ENCODE results near the gene MRM2.

The MRM2 gene

DNA sequence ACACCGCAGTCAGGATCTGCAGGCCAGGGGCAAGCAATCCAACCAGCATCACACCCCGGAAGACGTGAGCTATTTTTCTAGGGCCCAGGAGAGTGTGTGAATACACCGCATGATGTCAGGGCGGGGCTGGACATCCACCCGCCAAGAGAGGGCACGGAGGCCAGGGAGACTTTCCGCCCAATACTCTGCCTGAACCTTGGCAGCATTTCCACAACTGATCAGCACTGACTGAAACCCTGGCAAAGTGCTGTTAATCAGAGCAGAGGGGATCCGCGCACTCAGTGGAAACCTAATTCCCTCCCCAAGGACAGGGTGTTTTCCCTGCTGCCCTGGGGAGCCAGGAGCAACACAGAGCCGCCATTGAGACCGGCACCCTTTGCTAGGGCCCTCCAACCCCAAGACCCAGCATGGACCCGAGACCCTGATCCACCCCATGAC, 17.5 kb downstream of the MRM2 start:
- TF ChIP-seq BACH2 (CRISPR knock-in tag; IDR thresholded peaks at IDR 0.05; ENCODE audit: borderline replicate concordance) (no peak), CREB5 (CRISPR knock-in tag; IDR thresholded peaks at IDR 0.05; ENCODE audit: low read depth) (no peak), ISL1 (CRISPR knock-in tag; IDR thresholded peaks at IDR 0.05) (no peak), ARNTL (CRISPR knock-in tag; IDR thresholded peaks at IDR 0.05; ENCODE audit: borderline replicate concordance, low read depth) (no peak), ESRRG (CRISPR knock-in tag; IDR thresholded peaks at IDR 0.05) (no peak), OSR1 (CRISPR knock-in tag; IDR thresholded peaks at IDR 0.05) (no peak), SNAI2 (CRISPR knock-in tag; IDR thresholded peaks at IDR 0.05) (no peak), GLIS3 (CRISPR knock-in tag; IDR thresholded peaks at IDR 0.05) (no peak), CSRNP3 (CRISPR knock-in tag; IDR thresholded peaks at IDR 0.05) (no peak), RARB (CRISPR knock-in tag; IDR thresholded peaks at IDR 0.05) (no peak), ZC3H10 (CRISPR knock-in tag; IDR thresholded peaks at IDR 0.05) (no peak), ZNF565 (CRISPR knock-in tag; conservative IDR thresholded peaks at IDR 0.05; ENCODE audit: low read depth) (no peak)
- TF ChIP-seq, protein P1, sequence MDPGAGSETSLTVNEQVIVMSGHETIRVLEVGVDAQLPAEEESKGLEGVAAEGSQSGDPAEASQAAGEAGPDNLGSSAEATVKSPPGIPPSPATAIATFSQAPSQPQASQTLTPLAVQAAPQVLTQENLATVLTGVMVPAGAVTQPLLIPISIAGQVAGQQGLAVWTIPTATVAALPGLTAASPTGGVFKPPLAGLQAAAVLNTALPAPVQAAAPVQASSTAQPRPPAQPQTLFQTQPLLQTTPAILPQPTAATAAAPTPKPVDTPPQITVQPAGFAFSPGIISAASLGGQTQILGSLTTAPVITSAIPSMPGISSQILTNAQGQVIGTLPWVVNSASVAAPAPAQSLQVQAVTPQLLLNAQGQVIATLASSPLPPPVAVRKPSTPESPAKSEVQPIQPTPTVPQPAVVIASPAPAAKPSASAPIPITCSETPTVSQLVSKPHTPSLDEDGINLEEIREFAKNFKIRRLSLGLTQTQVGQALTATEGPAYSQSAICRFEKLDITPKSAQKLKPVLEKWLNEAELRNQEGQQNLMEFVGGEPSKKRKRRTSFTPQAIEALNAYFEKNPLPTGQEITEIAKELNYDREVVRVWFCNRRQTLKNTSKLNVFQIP (CRISPR knock-in tag; IDR thresholded peaks at IDR 0.05; ENCODE audit: borderline replicate concordance, low read depth): no peak
- TF ChIP-seq, protein P2, sequence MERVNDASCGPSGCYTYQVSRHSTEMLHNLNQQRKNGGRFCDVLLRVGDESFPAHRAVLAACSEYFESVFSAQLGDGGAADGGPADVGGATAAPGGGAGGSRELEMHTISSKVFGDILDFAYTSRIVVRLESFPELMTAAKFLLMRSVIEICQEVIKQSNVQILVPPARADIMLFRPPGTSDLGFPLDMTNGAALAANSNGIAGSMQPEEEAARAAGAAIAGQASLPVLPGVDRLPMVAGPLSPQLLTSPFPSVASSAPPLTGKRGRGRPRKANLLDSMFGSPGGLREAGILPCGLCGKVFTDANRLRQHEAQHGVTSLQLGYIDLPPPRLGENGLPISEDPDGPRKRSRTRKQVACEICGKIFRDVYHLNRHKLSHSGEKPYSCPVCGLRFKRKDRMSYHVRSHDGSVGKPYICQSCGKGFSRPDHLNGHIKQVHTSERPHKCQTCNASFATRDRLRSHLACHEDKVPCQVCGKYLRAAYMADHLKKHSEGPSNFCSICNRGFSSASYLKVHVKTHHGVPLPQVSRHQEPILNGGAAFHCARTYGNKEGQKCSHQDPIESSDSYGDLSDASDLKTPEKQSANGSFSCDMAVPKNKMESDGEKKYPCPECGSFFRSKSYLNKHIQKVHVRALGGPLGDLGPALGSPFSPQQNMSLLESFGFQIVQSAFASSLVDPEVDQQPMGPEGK (CRISPR knock-in tag; IDR thresholded peaks at IDR 0.05; ENCODE audit: borderline replicate concordance): no peak

DNA sequence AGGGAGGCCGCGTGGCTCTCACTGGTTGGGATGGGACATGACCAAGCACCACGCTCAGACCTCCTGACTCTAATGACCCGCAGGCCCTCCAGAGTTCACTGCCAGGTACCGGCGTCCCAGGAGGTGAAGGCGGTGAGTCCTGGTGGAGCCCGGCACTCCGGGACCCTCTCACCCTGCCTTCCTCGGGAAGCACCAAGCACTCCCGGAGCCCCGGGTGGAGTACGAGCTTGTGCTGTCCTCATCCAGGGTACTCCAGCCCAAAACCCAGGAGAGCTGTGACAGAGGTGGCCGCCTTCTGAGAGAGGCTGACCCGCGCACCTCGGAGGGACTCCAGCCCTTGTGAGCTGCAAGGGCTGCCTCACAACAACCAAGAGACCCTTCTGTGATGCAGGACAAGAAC, 18.7 kb downstream of the MRM2 start:
- ATAC-seq: no peak
- TF ChIP-seq ZNF565 (CRISPR knock-in tag; conservative IDR thresholded peaks at IDR 0.05; ENCODE audit: low read depth) (no peak), ISL1 (CRISPR knock-in tag; IDR thresholded peaks at IDR 0.05) (no peak), ZNF8 (CRISPR knock-in tag; IDR thresholded peaks at IDR 0.05) (no peak), ZC3H10 (CRISPR knock-in tag; IDR thresholded peaks at IDR 0.05) (no peak), ARNTL (CRISPR knock-in tag; IDR thresholded peaks at IDR 0.05; ENCODE audit: borderline replicate concordance, low read depth) (no peak)

More for the DNA sequence above, 17.5 kb downstream of the MRM2 start:
- ATAC-seq: no peak

DNA sequence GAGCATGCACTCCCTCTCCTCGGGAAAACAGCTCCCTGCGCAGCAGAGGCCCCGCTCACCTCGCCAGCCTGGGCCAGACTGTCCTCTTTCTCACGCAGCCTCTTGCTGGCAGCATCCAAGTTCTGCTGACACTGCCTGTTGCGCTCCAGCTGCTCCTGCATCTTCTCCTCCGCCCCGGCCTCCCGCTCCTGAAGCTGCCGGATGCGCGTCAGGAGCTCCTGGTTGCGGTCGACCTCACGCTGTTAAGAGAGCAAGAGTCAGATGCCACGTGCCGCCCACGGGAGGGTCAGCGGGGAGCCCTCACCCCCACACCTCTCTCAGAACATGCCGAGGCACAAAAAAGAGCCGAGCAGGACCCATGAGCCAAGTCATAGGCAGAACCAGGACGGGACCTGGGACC, 19.5 kb downstream of the MRM2 start:
- TF ChIP-seq TCF4 (CRISPR knock-in tag; IDR thresholded peaks at IDR 0.05; ENCODE audit: borderline replicate concordance) (no peak), BACH2 (CRISPR knock-in tag; IDR thresholded peaks at IDR 0.05; ENCODE audit: borderline replicate concordance) (no peak), GLIS3 (CRISPR knock-in tag; IDR thresholded peaks at IDR 0.05) (no peak), OSR1 (CRISPR knock-in tag; IDR thresholded peaks at IDR 0.05) (no peak), ZNF565 (CRISPR knock-in tag; conservative IDR thresholded peaks at IDR 0.05; ENCODE audit: low read depth) (no peak), ESRRG (CRISPR knock-in tag; IDR thresholded peaks at IDR 0.05) (no peak), ZFP30 (CRISPR knock-in tag; IDR thresholded peaks at IDR 0.05) (no peak), ZNF70 (CRISPR knock-in tag; IDR thresholded peaks at IDR 0.05) (no peak), TSHZ2 (CRISPR knock-in tag; IDR thresholded peaks at IDR 0.05) (no peak), CSRNP3 (CRISPR knock-in tag; IDR thresholded peaks at IDR 0.05) (no peak), ZFP3 (CRISPR knock-in tag; IDR thresholded peaks at IDR 0.05) (no peak), RARB (CRISPR knock-in tag; IDR thresholded peaks at IDR 0.05) (no peak), CSDC2 (CRISPR knock-in tag; IDR thresholded peaks at IDR 0.05) (no peak), ARNTL (CRISPR knock-in tag; IDR thresholded peaks at IDR 0.05; ENCODE audit: borderline replicate concordance, low read depth) (no peak)
- TF ChIP-seq, protein P1 (CRISPR knock-in tag; IDR thresholded peaks at IDR 0.05; ENCODE audit: borderline replicate concordance, low read depth): no peak
- TF ChIP-seq, protein P2 (CRISPR knock-in tag; IDR thresholded peaks at IDR 0.05; ENCODE audit: borderline replicate concordance): no peak
- no peak for ATAC-seq
